Frontal cortex (tissue), 1 donor: ENCODE results near the gene OR5D16. TPM values are rescaled to one million over a fixed set of nuclear protein-coding genes. Genes with fewer than 3 reads are reported as not detected.

Source experiments
- small RNA-seq: library from RNA; depleted of rRNA; stranded (forward); fragments of <200 nt; gene quantifications from one replicate; pipeline ENCODE3, GENCODE V24; 2014
- total RNA-seq: library from RNA; depleted of rRNA; stranded (reverse); fragments of >200 nt; gene quantifications from one replicate; pipeline ENCODE4 v1.2.3, GENCODE V29; 2014

Gene OR5D16
- total RNA-seq, 1 donor from 2014 or later, result not detected

Small RNAs within 50 kb of the gene (small RNA-seq; reads per million reads assigned to genes)
- gene AC036111.3, result not detected

Other genes starting within 250 kb of the OR5D16 start
- not detected for gene OR4C11, start 231.1 kb upstream of the OR5D16 start, total RNA-seq
- not detected for gene OR4P4, start 203.6 kb upstream of the OR5D16 start, total RNA-seq
- not detected for gene OR4S2, start 190.4 kb upstream of the OR5D16 start, total RNA-seq
- not detected for gene OR4C6, start 176.6 kb upstream of the OR5D16 start, total RNA-seq
- gene OR5D13, start 65.3 kb upstream of the OR5D16 start, total RNA-seq, result not detected
- not detected for gene OR5D14, start 43.2 kb upstream of the OR5D16 start, total RNA-seq
- gene OR5L1, start 27.4 kb upstream of the OR5D16 start, total RNA-seq, result not detected
- gene OR5D18, start 19.1 kb upstream of the OR5D16 start, total RNA-seq, result not detected
- not detected for gene OR5L2, start 11.5 kb upstream of the OR5D16 start, total RNA-seq
- not detected for gene TRIM51, start 44.5 kb downstream of the OR5D16 start, total RNA-seq
- not detected for gene OR5W2, start 75.8 kb downstream of the OR5D16 start, total RNA-seq
- not detected for gene OR5I1, start 97.6 kb downstream of the OR5D16 start, total RNA-seq
- not detected for gene OR10AG1, start 131.2 kb downstream of the OR5D16 start, total RNA-seq
- gene OR5F1, start 155.9 kb downstream of the OR5D16 start, total RNA-seq, result not detected
- not detected for gene OR5AS1, start 188.9 kb downstream of the OR5D16 start, total RNA-seq